OCI-M1 (cell line): Measurements from ENCODE around the gene METTL8.

Experiments
- DNase-seq: peaks from one replicate; lab custom pipeline; 2025; lab: John Stamatoyannopoulos, UW

The METTL8 gene

GRCh38 chr2:171309455-171310286 is 124.1 kb downstream of the METTL8 start:
- no peak for DNase-seq

DNA sequence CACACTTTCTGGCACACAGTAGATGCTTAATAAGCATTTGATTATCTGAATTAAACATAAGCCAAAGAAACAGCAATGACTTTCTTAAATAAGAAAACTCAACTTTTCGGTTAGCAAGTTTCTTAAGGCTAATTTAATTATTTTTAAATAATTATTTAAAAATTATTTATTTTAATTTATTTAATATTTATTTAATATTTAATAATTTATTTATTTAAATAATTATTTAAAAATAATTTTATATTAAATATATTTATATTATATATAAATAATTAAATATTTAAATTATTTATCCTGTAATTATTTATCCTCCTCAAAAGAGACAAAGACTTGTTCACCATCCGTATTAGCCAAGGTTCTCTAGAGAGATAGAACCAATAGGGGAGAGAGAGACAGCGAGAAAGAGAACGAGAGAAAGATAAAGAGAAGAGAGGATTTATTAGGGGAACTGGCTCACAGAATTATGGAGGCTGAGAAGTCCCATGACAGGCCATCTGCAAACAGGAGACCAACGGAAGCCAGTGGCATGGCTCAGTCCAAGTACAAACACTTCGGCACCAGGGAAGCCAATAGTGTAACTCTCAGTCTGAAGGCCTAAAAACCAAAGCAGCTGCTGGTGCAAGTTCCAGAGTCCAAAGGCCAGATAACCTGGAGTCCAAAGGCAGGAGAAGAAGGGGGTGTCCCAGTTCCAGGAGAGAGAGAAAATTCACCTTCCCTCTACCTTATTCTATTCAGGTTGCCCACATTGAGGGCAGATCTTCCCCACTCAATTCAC is 125.3 kb downstream of the METTL8 start:
- no peak for DNase-seq

DNA sequence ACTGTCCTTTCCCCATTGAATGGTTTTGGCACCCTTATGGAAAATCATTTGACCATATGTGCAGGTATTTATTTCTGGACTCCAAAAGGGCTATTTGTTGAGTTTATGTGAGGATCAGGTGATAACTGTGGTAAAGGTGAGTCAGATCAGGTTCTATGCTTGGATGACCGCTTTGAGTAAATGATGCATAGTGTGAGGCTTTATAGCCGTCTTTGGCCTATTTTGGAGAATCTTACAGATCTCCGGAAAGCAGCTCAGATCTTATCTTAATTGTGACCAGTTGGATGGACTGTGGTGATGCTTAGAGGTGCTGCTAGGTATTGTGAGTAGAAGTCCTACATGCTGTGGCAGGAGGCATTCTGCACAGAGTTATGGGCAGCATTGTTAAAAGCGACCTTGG is 126.2 kb downstream of the METTL8 start:
- no peak for DNase-seq

GRCh38 chr2:171297956-171298355 is 135.8 kb downstream of the METTL8 start:
- DNase-seq: no peak

- DNase-seq: no peak
Measured at GRCh38 chr2:171294608-171295007, 139.2 kb downstream of the METTL8 start.

DNA sequence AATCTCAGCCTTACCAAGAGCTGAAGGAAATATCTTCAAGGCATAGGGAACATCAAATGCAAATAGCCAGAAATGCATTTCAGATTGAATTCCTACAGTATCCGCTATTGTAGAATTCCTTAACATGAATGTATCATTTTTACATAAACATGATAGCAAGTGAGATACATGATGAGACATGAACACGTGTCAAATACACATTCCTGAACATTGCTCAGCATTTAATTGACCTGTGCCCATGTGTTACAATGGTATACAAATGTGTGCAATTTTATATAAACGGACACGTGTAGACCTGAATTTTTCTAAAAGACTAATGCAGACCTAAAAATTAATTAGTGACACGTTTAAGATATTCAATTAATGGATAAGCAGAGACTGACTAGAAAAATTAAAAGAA is 140.1 kb downstream of the METTL8 start:
- DNase-seq: no peak

DNA sequence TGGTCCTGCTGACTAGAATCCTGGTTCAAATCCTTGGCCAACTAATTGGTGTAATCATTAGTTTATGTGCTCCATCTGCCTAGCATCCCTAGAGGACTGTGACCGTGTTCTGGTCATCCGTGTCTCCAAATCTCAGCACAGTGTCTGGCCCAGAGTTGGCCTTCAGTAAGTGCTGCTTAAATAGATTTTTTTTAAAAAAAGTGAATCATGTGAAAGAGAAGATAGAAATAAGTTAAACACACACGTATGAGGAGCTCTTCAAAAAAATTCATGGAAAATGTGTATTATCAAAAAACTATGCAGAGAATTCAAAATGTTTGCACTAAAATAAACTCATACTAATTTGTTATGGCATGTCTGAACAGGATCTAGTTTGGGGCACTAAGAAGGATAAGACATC is 143.8 kb downstream of the METTL8 start:
- DNase-seq: no peak

DNA sequence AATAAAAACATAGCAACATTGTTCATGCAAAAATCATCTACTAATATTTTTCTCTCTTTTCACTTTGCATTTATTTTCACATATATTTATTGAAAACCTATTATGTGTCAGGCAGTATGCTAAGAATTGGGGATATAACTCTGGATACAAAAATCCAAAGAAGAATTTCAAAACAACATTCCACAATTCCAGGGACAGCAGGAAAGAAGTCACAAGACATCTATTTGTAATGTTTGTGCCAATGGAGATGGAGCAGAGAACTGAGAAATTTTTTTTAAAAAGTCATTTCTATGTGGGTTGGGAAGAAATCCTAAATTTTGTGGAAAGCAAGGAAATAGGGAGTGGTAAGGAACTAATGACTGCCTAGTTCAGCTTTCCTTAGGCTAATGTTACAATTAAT is 144.5 kb downstream of the METTL8 start:
- DNase-seq: no peak

DNA sequence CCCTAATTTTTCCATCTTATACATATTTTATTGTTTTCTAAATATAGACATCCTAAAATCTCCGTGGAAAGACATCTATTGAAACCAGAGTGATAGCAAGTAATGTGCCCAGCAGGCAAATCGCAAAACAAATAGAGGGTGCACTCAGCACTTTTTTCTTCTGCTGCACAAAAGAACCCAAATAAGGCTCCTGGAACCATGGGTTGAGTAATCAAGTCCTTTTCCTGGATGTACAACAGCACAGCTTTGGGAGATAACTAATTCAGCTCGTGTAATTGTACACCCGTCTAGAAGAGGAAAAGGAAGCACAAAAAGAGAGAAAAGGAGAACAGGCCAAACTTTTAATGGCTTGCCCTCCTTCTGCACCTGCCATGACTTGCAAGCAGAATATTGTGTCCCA is 146.2 kb downstream of the METTL8 start:
- peak; percentile 31 for DNase-seq

- no peak for DNase-seq
Measured at GRCh38 chr2:171287036-171287571, 146.7 kb downstream of the METTL8 start.

- DNase-seq: no peak
Measured at GRCh38 chr2:171281110-171281509, 152.7 kb downstream of the METTL8 start.

- DNase-seq: peak; percentile 10
Measured at GRCh38 chr2:171279983-171280790, 153.6 kb downstream of the METTL8 start.

DNA sequence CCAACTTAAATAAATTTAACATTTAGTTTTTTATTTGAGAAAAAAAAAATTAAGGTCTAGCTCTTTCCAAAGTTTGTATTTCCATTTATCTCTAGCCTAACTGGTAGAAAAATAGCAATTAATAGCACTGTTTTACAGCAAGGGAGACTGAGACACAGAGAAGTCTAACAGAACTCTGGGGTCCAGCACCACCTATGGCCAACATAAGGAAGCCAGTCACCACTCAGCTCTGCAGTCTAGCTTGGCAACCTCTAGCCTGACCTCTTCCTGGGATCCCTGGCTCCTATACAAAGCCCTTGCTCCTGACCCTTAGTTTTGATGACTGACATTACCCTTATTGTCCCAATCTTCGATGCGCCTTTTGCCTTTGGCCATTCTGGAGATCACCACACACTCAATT is 159.0 kb downstream of the METTL8 start:
- DNase-seq: no peak

- DNase-seq: peak; percentile 18
Measured at GRCh38 chr2:171271971-171272436, 161.8 kb downstream of the METTL8 start.

- DNase-seq: no peak
Measured at GRCh38 chr2:171271386-171271785, 162.4 kb downstream of the METTL8 start.

DNA sequence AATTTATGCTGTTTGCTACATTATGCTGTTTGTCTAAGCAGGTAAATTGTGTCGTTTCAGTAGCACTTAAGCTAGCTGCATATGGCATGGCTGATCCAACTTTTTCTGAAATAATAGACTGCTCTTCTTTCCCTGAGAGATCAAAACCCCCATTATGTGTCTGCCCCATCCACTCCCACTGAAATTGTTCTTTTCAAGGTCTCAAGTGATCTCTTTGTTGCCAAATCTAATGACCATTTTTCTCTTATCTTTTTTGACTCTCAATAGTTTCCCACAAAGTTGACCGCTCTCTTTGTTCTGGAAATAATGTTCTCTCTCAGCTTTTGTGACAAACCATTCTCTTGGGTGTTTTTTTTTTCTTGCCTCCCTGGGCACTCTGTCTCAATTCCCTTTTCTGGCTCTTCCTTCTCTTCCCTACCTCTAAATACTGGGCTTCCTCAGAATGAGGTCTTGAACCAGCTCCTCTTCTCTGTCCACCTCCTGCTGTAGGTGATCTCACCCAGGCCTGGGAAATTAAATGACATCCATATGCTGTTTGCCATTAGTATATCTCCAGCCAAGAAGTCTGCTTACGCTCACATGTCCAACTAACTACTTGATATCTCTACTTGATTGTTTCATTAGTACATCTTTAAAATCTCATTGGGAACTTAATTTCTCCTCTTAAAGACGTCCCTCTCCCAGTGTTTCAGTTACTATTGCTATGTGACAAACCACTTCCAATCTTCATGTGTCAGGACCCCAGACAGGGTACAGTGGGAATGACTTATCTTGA is 165.7 kb downstream of the METTL8 start:
- DNase-seq: no peak
